Keratinocyte (primary cell): ENCODE results near the gene TMC1. TPM values are rescaled to one million over a fixed set of nuclear protein-coding genes. Genes with fewer than 3 reads are reported as not detected.

Experiments used
- DNase-seq: peaks from one replicate; pipeline ENCODE4 v3.0.0-alpha.2; 2011; ENCODE audit warnings: low read depth, missing footprints, low spot score
- FAIRE-seq: peaks from 2 replicates; lab custom pipeline; 2011; peaks lifted over from hg19 to GRCh38; lab: Jason Lieb, UNC
- H2AFZ ChIP-seq: 2 replicates; pipeline ENCODE4 v1.6.0; 2012; ENCODE audit warnings: low read length, control low read depth, inconsistent platforms; ENCODE audit not compliant: control insufficient read depth
- H3K27ac ChIP-seq: 2 replicates; pipeline ENCODE4 v1.5.1; 2011; ENCODE audit warnings: low read length; ENCODE audit not compliant: control insufficient read depth, insufficient read depth
- H3K27me3 ChIP-seq: 3 replicates; pipeline ENCODE4 v1.6.0; 2011; ENCODE audit warnings: low read length; ENCODE audit not compliant: control insufficient read depth, insufficient read depth; ENCODE audit errors: extremely low read depth
- H3K36me3 ChIP-seq, 2 experiments: 2 replicates in 1 of 2; 3 replicates in 1 of 2; pipeline ENCODE4 v1.5.1; 2011; ENCODE audit warnings: low read length in 2 of 2, mild to moderate bottlenecking in 1 of 2; ENCODE audit not compliant: control insufficient read depth in 2 of 2, insufficient read depth in 2 of 2; ENCODE audit errors: extremely low read depth in 1 of 2
- H3K4me1 ChIP-seq: 3 replicates; pipeline ENCODE4 v1.5.1; 2011; ENCODE audit warnings: low read length; ENCODE audit not compliant: control insufficient read depth, insufficient read depth; ENCODE audit errors: extremely low read depth
- H3K4me2 ChIP-seq: 3 replicates; pipeline ENCODE4 v1.6.0; 2011; ENCODE audit warnings: low read depth, low read length; ENCODE audit not compliant: control insufficient read depth, insufficient read depth; ENCODE audit errors: extremely low read depth
- H3K4me3 ChIP-seq, 3 experiments: fragments of 200-600 bp in 1 of 3; sonication (generic) in 1 of 3; 2 replicates in 2 of 3; 3 replicates in 1 of 3; pipeline ENCODE4 v1.5.1; 2011 to 2016; ENCODE audit warnings: low read length in 3 of 3, mild to moderate bottlenecking in 3 of 3, control low read depth in 2 of 3, inconsistent platforms in 1 of 3, low read depth in 1 of 3, mixed read lengths in 1 of 3, mixed run types in 1 of 3, moderate library complexity in 1 of 3; ENCODE audit not compliant: control insufficient read depth in 2 of 3, insufficient read depth in 2 of 3; ENCODE audit errors: extremely low read depth in 1 of 3
- H3K79me2 ChIP-seq: 2 replicates; pipeline ENCODE4 v1.6.0; 2012; ENCODE audit warnings: low read length; ENCODE audit not compliant: control insufficient read depth, insufficient read depth
- H3K9ac ChIP-seq: 3 replicates; pipeline ENCODE4 v1.6.0; 2011; ENCODE audit warnings: low read length; ENCODE audit not compliant: control insufficient read depth, insufficient read depth; ENCODE audit errors: extremely low read depth
- H3K9me1 ChIP-seq: 3 replicates; pipeline ENCODE4 v1.6.0; 2011; ENCODE audit warnings: low read length; ENCODE audit not compliant: control insufficient read depth, insufficient read depth; ENCODE audit errors: extremely low read depth
- H3K9me3 ChIP-seq: 2 replicates; pipeline ENCODE4 v1.5.1; 2012; ENCODE audit warnings: low read depth, low read length; ENCODE audit not compliant: control insufficient read depth
- H4K20me1 ChIP-seq: 3 replicates; pipeline ENCODE4 v1.6.0; 2011; ENCODE audit warnings: low read length; ENCODE audit not compliant: control insufficient read depth, insufficient read depth; ENCODE audit errors: extremely low read depth
- CTCF ChIP-seq, 3 experiments: IDR thresholded peaks in 1 of 3; conservative IDR thresholded peaks in 1 of 3; optimal IDR thresholded peaks in 1 of 3; 2 replicates in 2 of 3; 3 replicates in 1 of 3; pipeline versions ENCODE3 to v1.5.1; 2011; ENCODE audit warnings: low read length in 3 of 3, mild to moderate bottlenecking in 3 of 3, moderate library complexity in 2 of 3, control low read depth in 1 of 3, inconsistent platforms in 1 of 3; ENCODE audit not compliant: insufficient read depth in 2 of 3; ENCODE audit errors: extremely low read depth in 1 of 3
- EZH2 ChIP-seq: IDR thresholded peaks from one replicate; pipeline ENCODE4 v1.6.1; 2012; ENCODE audit warnings: inconsistent platforms, mild to moderate bottlenecking, low read length, moderate library complexity
- dilution Hi-C: fragments of 300-500 bp; cut with MboI; formaldehyde crosslinking; loops from one replicate; pipeline ENCODE4 v1.7.0; 2020; ENCODE audit warnings: low sequenced_read_pairs; ENCODE audit not compliant: extremely low pct_ligation_motif_present
- polyA plus RNA-seq, 5 experiments: library from polyadenylated mRNA; depleted of rRNA in 3 of 5; stranded (reverse) in 3 of 5; stranded (forward) in 1 of 5; unstranded in 1 of 5; fragments of >200 nt; gene quantifications; 1 replicate in 1 of 5; 2 replicates in 3 of 5; 3 replicates in 1 of 5; pipeline versions ENCODE4 v1.2.1 to v1.2.3, GENCODE V29; 2011 to 2012; ENCODE audit warnings: missing spikeins in 2 of 5, low read depth in 1 of 5, low replicate concordance in 1 of 5

The TMC1 gene
- polyA plus RNA-seq, 1 donor (not counting 4 experiments of a cell fraction or from before 2014, with no cell fraction given), result 0.05 TPM

- H4K20me1 ChIP-seq, result no peaks in the 10 kb centered on the region
- DNase-seq (no peak), FAIRE-seq (no peak)
- H3K79me2 ChIP-seq, result no peaks in the 10 kb centered on the region
- H3K4me1 ChIP-seq, result no peaks in the 10 kb centered on the region
- no peaks in the 10 kb centered on the region for H3K9me3 ChIP-seq
- dilution Hi-C loops, result no loop called here
- H3K36me3 ChIP-seq, result no peaks in the 10 kb centered on the region
- no peaks in the 10 kb centered on the region for H3K27me3 ChIP-seq
- no peak overlapping the region for H3K4me2 ChIP-seq
- H2AFZ ChIP-seq, result no peak overlapping the region
- H3K9ac ChIP-seq, result no peak overlapping the region
- TF ChIP-seq CTCF (optimal IDR thresholded peaks at IDR 0.05 in 1 of 3, IDR thresholded peaks at IDR 0.05 in 1 of 3, conservative IDR thresholded peaks at IDR 0.05 in 1 of 3; ENCODE audit: extremely low read depth in 1 of 3, insufficient read depth in 2 of 3, low read length in 3 of 3) (no peak), EZH2 (no peak)
- H3K9me1 ChIP-seq, result no peaks in the 10 kb centered on the region
- no peak overlapping the region for H3K27ac ChIP-seq
- no peak overlapping the region for H3K4me3 ChIP-seq
Measured at GRCh38 chr9:72772661-72773060, 251.3 kb downstream of the TMC1 start.

- no peak overlapping the region for H2AFZ ChIP-seq
- H3K27me3 ChIP-seq, result no peaks in the 10 kb centered on the region
- no peaks in the 10 kb centered on the region for H4K20me1 ChIP-seq
- H3K9ac ChIP-seq, result no peak overlapping the region
- TF ChIP-seq CTCF (optimal IDR thresholded peaks at IDR 0.05 in 1 of 3, IDR thresholded peaks at IDR 0.05 in 1 of 3, conservative IDR thresholded peaks at IDR 0.05 in 1 of 3; ENCODE audit: extremely low read depth in 1 of 3, insufficient read depth in 2 of 3, low read length in 3 of 3) (no peak), EZH2 (no peak)
- DNase-seq, result no peak
- no peak for FAIRE-seq
- no peak overlapping the region for H3K4me3 ChIP-seq
- H3K9me1 ChIP-seq, result no peaks in the 10 kb centered on the region
- no peaks in the 10 kb centered on the region for H3K79me2 ChIP-seq
- no peaks in the 10 kb centered on the region for H3K4me1 ChIP-seq
- no peak overlapping the region for H3K4me2 ChIP-seq
- no peaks in the 10 kb centered on the region for H3K36me3 ChIP-seq
- no peaks in the 10 kb centered on the region for H3K9me3 ChIP-seq
- dilution Hi-C loops, result no loop called here
- no peak overlapping the region for H3K27ac ChIP-seq
Measured at GRCh38 chr9:72773570-72773969, 252.2 kb downstream of the TMC1 start.
